ENCODE results near the gene TMEM266. TPM values are rescaled to one million over a fixed set of nuclear protein-coding genes. Genes with fewer than 3 reads are reported as not detected.

TMEM266 gene
- polyA plus RNA-seq, 3 donors = not detected

- Histone ChIP-seq H3K4me3 (replicated peaks in 1 of 3; ENCODE audit: low read depth in 2 of 3, low read length in 3 of 3) (no peak overlapping the region), H4K20me1 (ENCODE audit: insufficient read depth, low read length) (peaks cover 14% of the 10 kb centered on the region), H2AFZ (ENCODE audit: insufficient read depth, low read depth, low read length, poor library complexity, severe bottlenecking) (no peak overlapping the region), H3K79me2 (ENCODE audit: insufficient read depth, low read length) (no peaks in the 10 kb centered on the region), H3K4me1 (ENCODE audit: control insufficient read depth in 1 of 2, insufficient read depth in 2 of 2, low read length in 2 of 2) (no peaks in the 10 kb centered on the region), H3K4me2 (replicated peaks; ENCODE audit: extremely low read depth, low read length, poor library complexity, severe bottlenecking) (no peak overlapping the region), H3K27me3 (ENCODE audit: control insufficient read depth in 2 of 2, insufficient read depth in 2 of 2, low read length in 2 of 2) (no peaks in the 10 kb centered on the region), H3K9me3 (replicated peaks in 1 of 2; ENCODE audit: control insufficient read depth in 1 of 2, insufficient read depth in 1 of 2, low read length in 2 of 2) (no peaks in the 10 kb centered on the region), H3K9ac (ENCODE audit: insufficient read depth, low read length, poor library complexity, severe bottlenecking) (no peak overlapping the region), H3K36me3 (replicated peaks in 1 of 2; ENCODE audit: control insufficient read depth in 1 of 2, insufficient read depth in 2 of 2, low read length in 2 of 2) (peaks cover 41 to 82% of the 10 kb centered on the region in 2 donors), H3K27ac (ENCODE audit: low read depth in 1 of 2, low read length in 2 of 2) (no peak overlapping the region)
- intact Hi-C loops (cut with micrococcal nuclease) = no loop called here
- Mint-ChIP-seq H3K9me3 (no peaks in the 10 kb centered on the region), H3K27ac (no peak overlapping the region), H3K36me3 (peaks cover 54 to 78% of the 10 kb centered on the region in 2 donors), H3K4me3 (no peak overlapping the region), H3K27me3 (ENCODE audit: low read depth in 3 of 3) (peaks cover 0 to 2% (median 0%) of the 10 kb centered on the region in 3 donors), H3K4me1 (no peaks in the 10 kb centered on the region)
- WGBS (ENCODE audit: insufficient coverage) = 86% methylated on average over 2 of the region's 7 CpGs
- TF ChIP-seq, protein P1, sequence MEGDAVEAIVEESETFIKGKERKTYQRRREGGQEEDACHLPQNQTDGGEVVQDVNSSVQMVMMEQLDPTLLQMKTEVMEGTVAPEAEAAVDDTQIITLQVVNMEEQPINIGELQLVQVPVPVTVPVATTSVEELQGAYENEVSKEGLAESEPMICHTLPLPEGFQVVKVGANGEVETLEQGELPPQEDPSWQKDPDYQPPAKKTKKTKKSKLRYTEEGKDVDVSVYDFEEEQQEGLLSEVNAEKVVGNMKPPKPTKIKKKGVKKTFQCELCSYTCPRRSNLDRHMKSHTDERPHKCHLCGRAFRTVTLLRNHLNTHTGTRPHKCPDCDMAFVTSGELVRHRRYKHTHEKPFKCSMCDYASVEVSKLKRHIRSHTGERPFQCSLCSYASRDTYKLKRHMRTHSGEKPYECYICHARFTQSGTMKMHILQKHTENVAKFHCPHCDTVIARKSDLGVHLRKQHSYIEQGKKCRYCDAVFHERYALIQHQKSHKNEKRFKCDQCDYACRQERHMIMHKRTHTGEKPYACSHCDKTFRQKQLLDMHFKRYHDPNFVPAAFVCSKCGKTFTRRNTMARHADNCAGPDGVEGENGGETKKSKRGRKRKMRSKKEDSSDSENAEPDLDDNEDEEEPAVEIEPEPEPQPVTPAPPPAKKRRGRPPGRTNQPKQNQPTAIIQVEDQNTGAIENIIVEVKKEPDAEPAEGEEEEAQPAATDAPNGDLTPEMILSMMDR (IDR thresholded peaks at IDR 0.05) = no peak
- DNase-seq = no peak
Measured at GRCh38 chr15:76217029-76217881, 157.5 kb downstream of the TMEM266 start.

GRCh38 chr15:76217882-76218217, 158.1 kb downstream of the TMEM266 start:
- Histone ChIP-seq H3K4me1 (ENCODE audit: control insufficient read depth in 1 of 2, insufficient read depth in 2 of 2, low read length in 2 of 2) (no peaks in the 10 kb centered on the region), H3K9ac (ENCODE audit: insufficient read depth, low read length, poor library complexity, severe bottlenecking) (no peak overlapping the region), H2AFZ (ENCODE audit: insufficient read depth, low read depth, low read length, poor library complexity, severe bottlenecking) (no peak overlapping the region), H3K27me3 (ENCODE audit: control insufficient read depth in 2 of 2, insufficient read depth in 2 of 2, low read length in 2 of 2) (no peaks in the 10 kb centered on the region), H4K20me1 (ENCODE audit: insufficient read depth, low read length) (peaks cover 14% of the 10 kb centered on the region), H3K79me2 (ENCODE audit: insufficient read depth, low read length) (no peaks in the 10 kb centered on the region), H3K36me3 (replicated peaks in 1 of 2; ENCODE audit: control insufficient read depth in 1 of 2, insufficient read depth in 2 of 2, low read length in 2 of 2) (peaks cover 38 to 82% of the 10 kb centered on the region in 2 donors), H3K27ac (ENCODE audit: low read depth in 1 of 2, low read length in 2 of 2) (no peak overlapping the region), H3K4me2 (replicated peaks; ENCODE audit: extremely low read depth, low read length, poor library complexity, severe bottlenecking) (no peak overlapping the region), H3K4me3 (replicated peaks in 1 of 3; ENCODE audit: low read depth in 2 of 3, low read length in 3 of 3) (no peak overlapping the region), H3K9me3 (replicated peaks in 1 of 2; ENCODE audit: control insufficient read depth in 1 of 2, insufficient read depth in 1 of 2, low read length in 2 of 2) (no peaks in the 10 kb centered on the region)
- 100% methylated on average over 1 of the region's 5 CpGs for WGBS (ENCODE audit: insufficient coverage)
- Mint-ChIP-seq H3K4me1 (no peaks in the 10 kb centered on the region), H3K4me3 (no peak overlapping the region), H3K36me3 (peaks cover 53 to 78% of the 10 kb centered on the region in 2 donors), H3K27me3 (ENCODE audit: low read depth in 3 of 3) (peaks cover 0 to 2% (median 0%) of the 10 kb centered on the region in 3 donors), H3K9me3 (no peaks in the 10 kb centered on the region), H3K27ac (no peak overlapping the region)
- intact Hi-C loops (cut with micrococcal nuclease) = no loop called here
- TF ChIP-seq, protein P1 (IDR thresholded peaks at IDR 0.05) = no peak
- no peak for DNase-seq

Data from CD14-positive monocyte (primary cell).